Measurements from ENCODE around the gene SRRD.

- no peak for TF ChIP-seq CTCF (IDR thresholded peaks at IDR 0.05)
- TF ChIP-seq EP300 (IDR thresholded peaks at IDR 0.05) = no peak
Measured at GRCh38 chr22:26529345-26529744, 45.7 kb downstream of the SRRD start.
